HepG2 (cell line): ENCODE data around the gene UTP15. TPM values are rescaled to one million over a fixed set of nuclear protein-coding genes. Genes with fewer than 3 reads are reported as not detected.
A peak's percentile ranks its signal among the peaks of the same experiment; 100 is the strongest.

ENCODE experiments used
- ATF1 ChIP-seq: IDR thresholded peaks from 2 replicates; pipeline ENCODE4 v1.6.1; 2016; ENCODE audit warnings: mild to moderate bottlenecking, control low read depth
- EEA1 ChIP-seq: sonication (generic); formaldehyde crosslinking; IDR thresholded peaks from 2 replicates; pipeline ENCODE4 v1.5.1; 2020; ENCODE audit warnings: mild to moderate bottlenecking, missing genetic modification reagents, borderline replicate concordance
- ETV5 ChIP-seq: IDR thresholded peaks from 2 replicates; pipeline ENCODE4 v1.6.1; 2018; ENCODE audit warnings: missing biosample characterization, missing genetic modification reagents, inconsistent platforms, borderline replicate concordance
- HES4 ChIP-seq: sonication (generic); formaldehyde crosslinking; IDR thresholded peaks from 2 replicates; pipeline ENCODE4 v1.9.0; 2021; ENCODE audit warnings: mild to moderate bottlenecking, missing genetic modification reagents, borderline replicate concordance
- KLF16 ChIP-seq, 2 experiments: sonication (generic) in 1 of 2; formaldehyde crosslinking in 1 of 2; IDR thresholded peaks; 2 replicates each; pipeline versions ENCODE4 v1.6.1 to v1.8.0; 2016 to 2023; ENCODE audit warnings: missing genetic modification reagents in 2 of 2, missing compliant biosample characterization in 1 of 2
- MEIS2 ChIP-seq: sonication (generic); formaldehyde crosslinking; IDR thresholded peaks from 2 replicates; pipeline ENCODE4 v1.9.0; 2021; ENCODE audit warnings: mild to moderate bottlenecking, missing genetic modification reagents
- PRDM10 ChIP-seq: sonication (generic); formaldehyde crosslinking; IDR thresholded peaks from 2 replicates; pipeline ENCODE4 v1.4.0; 2020; ENCODE audit warnings: low read depth, missing genetic modification reagents
- RBFOX2 ChIP-seq: fragments of 200-400 bp; formaldehyde crosslinking; IDR thresholded peaks from 2 replicates; pipeline ENCODE4 v1.6.1; 2017; ENCODE audit warnings: low read depth, mild to moderate bottlenecking, low read length
- ZBTB20 ChIP-seq: sonication (generic); formaldehyde crosslinking; IDR thresholded peaks from 2 replicates; pipeline ENCODE4 v1.8.1; 2023; ENCODE audit warnings: missing genetic modification reagents, low read depth, mild to moderate bottlenecking, borderline replicate concordance
- ZEB1 ChIP-seq: IDR thresholded peaks from 2 replicates; pipeline ENCODE4 v1.6.1; 2012; ENCODE audit warnings: mild to moderate bottlenecking, low read depth, inconsistent platforms; ENCODE audit not compliant: insufficient replicate concordance
- ZKSCAN1 ChIP-seq: fragments of 150-350 bp; IDR thresholded peaks from 2 replicates; pipeline ENCODE4 v1.6.1; 2014; ENCODE audit warnings: low read length
- ZNF205 ChIP-seq: IDR thresholded peaks from 2 replicates; pipeline ENCODE4 v1.6.1; 2018; ENCODE audit warnings: missing biosample characterization, missing genetic modification reagents
- ZNF207 ChIP-seq: fragments of 450-650 bp; IDR thresholded peaks from 2 replicates; pipeline ENCODE4 v1.6.1; 2016; ENCODE audit warnings: antibody characterized with exemption, borderline replicate concordance
- ZNF335 ChIP-seq: sonication (generic); formaldehyde crosslinking; IDR thresholded peaks from 2 replicates; pipeline ENCODE4 v1.4.0; 2020; ENCODE audit warnings: missing genetic modification reagents
- ZNF446 ChIP-seq: sonication (generic); formaldehyde crosslinking; IDR thresholded peaks from 2 replicates; pipeline ENCODE4 v1.5.0; 2020; ENCODE audit warnings: mild to moderate bottlenecking, missing genetic modification reagents
- ZNF672 ChIP-seq: sonication (generic); formaldehyde crosslinking; IDR thresholded peaks from 2 replicates; pipeline ENCODE4 v1.8.1; 2022; ENCODE audit warnings: missing genetic modification reagents
- polyA plus RNA-seq, 8 experiments: library from polyadenylated mRNA; depleted of rRNA in 3 of 8; stranded (reverse) in 7 of 8; unstranded in 1 of 8; fragments of >200 nt; fragmentation: Illumina TruSeq in 4 of 8; extraction: Trizol in 4 of 8; gene quantifications; 2 replicates each; pipeline versions ENCODE4 v1.2.1 to v1.2.3, GENCODE V29; 2011 to 2016; ENCODE audit warnings: low read depth in 4 of 8, missing spikeins in 1 of 8, mixed read lengths in 1 of 8; ENCODE audit not compliant: insufficient read depth in 1 of 8
- total RNA-seq, 5 experiments: library from RNA; depleted of rRNA; stranded (reverse); fragments of >200 nt; fragmentation: Illumina TruSeq; extraction: Trizol; gene quantifications; 2 replicates each; pipeline ENCODE4 v1.2.3, GENCODE V29; 2016; ENCODE audit warnings: low read depth in 1 of 5
- TF ChIP-seq, protein P1 (sequence below): IDR thresholded peaks from 2 replicates; pipeline ENCODE4 v1.6.1; 2016; ENCODE audit warnings: low read depth, missing genetic modification reagents, missing compliant biosample characterization
- TF ChIP-seq, protein P2 (sequence below): sonication (generic); formaldehyde crosslinking; IDR thresholded peaks from 2 replicates; pipeline ENCODE4 v1.4.0; 2020; ENCODE audit warnings: missing genetic modification reagents
- TF ChIP-seq, protein P3 (sequence below): sonication (generic); formaldehyde crosslinking; IDR thresholded peaks from 2 replicates; pipeline ENCODE4 v1.8.1; 2023; ENCODE audit warnings: mild to moderate bottlenecking, moderate library complexity, missing genetic modification reagents

The UTP15 gene
- total and polyA plus RNA-seq, 2 of the 13 experiments (the other 11 are each of a cell fraction or from before 2014, with no cell fraction given), result 7.3 to 35.8 TPM

DNA sequence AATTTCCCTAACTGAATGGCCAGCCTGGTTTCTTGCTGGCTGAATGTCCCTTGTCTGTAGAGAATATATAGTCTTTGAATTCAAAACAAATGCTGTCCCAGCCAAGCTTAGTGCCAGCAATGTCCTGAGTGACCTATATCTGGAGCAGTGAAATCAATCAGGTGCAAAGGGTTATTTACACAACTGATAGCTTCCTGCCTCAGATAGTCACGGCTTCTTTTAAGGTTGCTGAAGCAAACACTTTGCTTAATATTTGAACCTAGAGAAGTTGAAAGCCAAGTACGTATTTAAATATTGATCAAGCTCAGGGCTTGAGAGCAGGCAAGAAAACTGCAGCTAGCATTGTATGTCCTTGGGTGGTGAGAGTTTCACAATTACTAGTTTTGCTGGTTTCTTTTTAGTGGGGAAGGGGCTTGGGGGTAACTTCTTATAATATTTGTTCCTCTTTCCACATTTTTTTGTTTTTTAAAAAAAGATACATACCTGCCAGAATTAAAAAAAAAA lies 58.4 kb downstream of the UTP15 start (continued):
- TF ChIP-seq, protein P1, sequence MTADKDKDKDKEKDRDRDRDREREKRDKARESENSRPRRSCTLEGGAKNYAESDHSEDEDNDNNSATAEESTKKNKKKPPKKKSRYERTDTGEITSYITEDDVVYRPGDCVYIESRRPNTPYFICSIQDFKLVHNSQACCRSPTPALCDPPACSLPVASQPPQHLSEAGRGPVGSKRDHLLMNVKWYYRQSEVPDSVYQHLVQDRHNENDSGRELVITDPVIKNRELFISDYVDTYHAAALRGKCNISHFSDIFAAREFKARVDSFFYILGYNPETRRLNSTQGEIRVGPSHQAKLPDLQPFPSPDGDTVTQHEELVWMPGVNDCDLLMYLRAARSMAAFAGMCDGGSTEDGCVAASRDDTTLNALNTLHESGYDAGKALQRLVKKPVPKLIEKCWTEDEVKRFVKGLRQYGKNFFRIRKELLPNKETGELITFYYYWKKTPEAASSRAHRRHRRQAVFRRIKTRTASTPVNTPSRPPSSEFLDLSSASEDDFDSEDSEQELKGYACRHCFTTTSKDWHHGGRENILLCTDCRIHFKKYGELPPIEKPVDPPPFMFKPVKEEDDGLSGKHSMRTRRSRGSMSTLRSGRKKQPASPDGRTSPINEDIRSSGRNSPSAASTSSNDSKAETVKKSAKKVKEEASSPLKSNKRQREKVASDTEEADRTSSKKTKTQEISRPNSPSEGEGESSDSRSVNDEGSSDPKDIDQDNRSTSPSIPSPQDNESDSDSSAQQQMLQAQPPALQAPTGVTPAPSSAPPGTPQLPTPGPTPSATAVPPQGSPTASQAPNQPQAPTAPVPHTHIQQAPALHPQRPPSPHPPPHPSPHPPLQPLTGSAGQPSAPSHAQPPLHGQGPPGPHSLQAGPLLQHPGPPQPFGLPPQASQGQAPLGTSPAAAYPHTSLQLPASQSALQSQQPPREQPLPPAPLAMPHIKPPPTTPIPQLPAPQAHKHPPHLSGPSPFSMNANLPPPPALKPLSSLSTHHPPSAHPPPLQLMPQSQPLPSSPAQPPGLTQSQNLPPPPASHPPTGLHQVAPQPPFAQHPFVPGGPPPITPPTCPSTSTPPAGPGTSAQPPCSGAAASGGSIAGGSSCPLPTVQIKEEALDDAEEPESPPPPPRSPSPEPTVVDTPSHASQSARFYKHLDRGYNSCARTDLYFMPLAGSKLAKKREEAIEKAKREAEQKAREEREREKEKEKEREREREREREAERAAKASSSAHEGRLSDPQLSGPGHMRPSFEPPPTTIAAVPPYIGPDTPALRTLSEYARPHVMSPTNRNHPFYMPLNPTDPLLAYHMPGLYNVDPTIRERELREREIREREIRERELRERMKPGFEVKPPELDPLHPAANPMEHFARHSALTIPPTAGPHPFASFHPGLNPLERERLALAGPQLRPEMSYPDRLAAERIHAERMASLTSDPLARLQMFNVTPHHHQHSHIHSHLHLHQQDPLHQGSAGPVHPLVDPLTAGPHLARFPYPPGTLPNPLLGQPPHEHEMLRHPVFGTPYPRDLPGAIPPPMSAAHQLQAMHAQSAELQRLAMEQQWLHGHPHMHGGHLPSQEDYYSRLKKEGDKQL, result peak; percentile 95
- TF ChIP-seq RBFOX2, result no peak
- peak; percentile 88; the same call in 1 of the 2 replicates for TF ChIP-seq ZBTB20 (CRISPR knock-in tag)
- no peak for TF ChIP-seq ZNF446
- peak; percentile 89 for TF ChIP-seq MEIS2
- no peak for TF ChIP-seq ZKSCAN1
- peak; percentile 83; the same call in 1 of the 2 replicates for TF ChIP-seq ZNF205
- 0 out of 2 replicates have a peak, but pooled peaks have one; percentile 45 for TF ChIP-seq PRDM10 (CRISPR knock-in tag)
- TF ChIP-seq ZEB1, result no peak
- TF ChIP-seq HES4 (CRISPR knock-in tag), result no peak
- TF ChIP-seq, protein P2, sequence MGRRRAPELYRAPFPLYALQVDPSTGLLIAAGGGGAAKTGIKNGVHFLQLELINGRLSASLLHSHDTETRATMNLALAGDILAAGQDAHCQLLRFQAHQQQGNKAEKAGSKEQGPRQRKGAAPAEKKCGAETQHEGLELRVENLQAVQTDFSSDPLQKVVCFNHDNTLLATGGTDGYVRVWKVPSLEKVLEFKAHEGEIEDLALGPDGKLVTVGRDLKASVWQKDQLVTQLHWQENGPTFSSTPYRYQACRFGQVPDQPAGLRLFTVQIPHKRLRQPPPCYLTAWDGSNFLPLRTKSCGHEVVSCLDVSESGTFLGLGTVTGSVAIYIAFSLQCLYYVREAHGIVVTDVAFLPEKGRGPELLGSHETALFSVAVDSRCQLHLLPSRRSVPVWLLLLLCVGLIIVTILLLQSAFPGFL, result no peak
- peak in 1 of 2 experiments; percentile 87; a peak in 1 of 4 replicates for TF ChIP-seq KLF16 (CRISPR knock-in tag; IDR thresholded peaks at IDR 0.05)
- peak; percentile 57 for TF ChIP-seq ATF1 (CRISPR knock-in tag)
- TF ChIP-seq, protein P3, sequence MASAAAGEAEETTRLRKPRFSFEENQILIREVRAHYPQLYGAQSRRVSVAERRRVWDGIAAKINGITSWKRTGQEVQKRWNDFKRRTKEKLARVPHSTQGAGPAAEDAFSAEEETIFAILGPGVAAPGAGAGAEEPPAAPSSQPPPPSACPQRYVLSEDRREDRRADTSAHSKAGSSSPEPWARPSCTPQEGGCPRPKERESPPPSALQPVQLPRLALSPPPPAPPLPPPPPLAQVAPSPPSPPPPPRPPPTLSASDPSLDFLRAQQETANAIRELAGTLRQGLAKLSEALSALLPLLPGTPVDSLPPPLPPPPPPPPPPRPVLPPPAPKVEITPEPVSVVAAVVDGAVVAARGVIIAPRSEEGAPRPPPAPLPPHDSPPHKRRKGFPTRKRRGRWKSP (CRISPR knock-in tag), result peak; percentile 52; the same call in 1 of the 2 replicates
- peak; percentile 74 for TF ChIP-seq ZNF335 (CRISPR knock-in tag)
- TF ChIP-seq ETV5 (CRISPR knock-in tag), result peak; percentile 99
- no peak for TF ChIP-seq ZNF672 (CRISPR knock-in tag)
- no peak for TF ChIP-seq EEA1 (CRISPR knock-in tag)
- no peak for TF ChIP-seq ZNF207
